ENCODE measurements around the gene CEP89.

GRCh38 chr19:32866061-32866460 lies 105.7 kb downstream of the CEP89 start:
- TF ChIP-seq TAF1 (IDR thresholded peaks at IDR 0.05; ENCODE audit: low read depth, low read length) (no peak), POLR2A (IDR thresholded peaks at IDR 0.05; ENCODE audit: low read depth, low read length) (no peak), POLR2AphosphoS5 (IDR thresholded peaks at IDR 0.05; ENCODE audit: low read depth, low read length) (no peak), POU2F2 (IDR thresholded peaks at IDR 0.05; ENCODE audit: low read depth, low read length) (no peak), SPI1 (IDR thresholded peaks at IDR 0.05; ENCODE audit: low read depth, low read length) (no peak)

All from GM12891 (cell line).